GM21737 (cell line): ENCODE results near the gene DPP8.
"Not testable (repeated sequence)": the region's sequence is repeated elsewhere in the genome, so short reads cannot be mapped to it uniquely, and the experiment has no call there.

ENCODE experiments used
- ATAC-seq: cut with Tn5 transposase; IDR thresholded peaks from one replicate; pipeline ENCODE4 v1.9.1; 2021; ENCODE audit warnings: mild to moderate bottlenecking, moderate library complexity; ENCODE audit not compliant: unreplicated experiment

Gene DPP8

GRCh38 chr15:65405791-65406423, 111.6 kb downstream of the DPP8 start:
- ATAC-seq, result no peak

- no peak for ATAC-seq
Measured at GRCh38 chr15:65404186-65404872, 113.2 kb downstream of the DPP8 start.

DNA sequence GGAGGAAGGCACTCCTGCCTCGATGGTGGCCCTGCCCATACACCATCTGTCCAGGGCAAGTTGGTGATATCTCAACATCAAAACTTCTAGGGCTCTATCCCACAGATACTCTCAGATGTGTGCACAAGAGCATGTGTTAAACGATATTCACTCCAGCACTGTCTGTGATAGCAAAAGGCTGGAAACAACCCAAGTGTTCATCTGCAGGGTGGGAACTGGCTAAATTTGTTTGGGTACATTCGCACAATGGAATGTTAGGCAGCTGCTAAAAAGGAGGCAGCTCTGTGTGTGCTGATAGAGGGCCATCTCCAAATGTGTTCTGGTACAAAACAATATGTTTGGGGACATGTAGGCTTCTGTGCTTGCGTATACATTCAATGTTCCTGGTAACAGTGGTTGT, 114.5 kb downstream of the DPP8 start:
- ATAC-seq, result no peak

DNA sequence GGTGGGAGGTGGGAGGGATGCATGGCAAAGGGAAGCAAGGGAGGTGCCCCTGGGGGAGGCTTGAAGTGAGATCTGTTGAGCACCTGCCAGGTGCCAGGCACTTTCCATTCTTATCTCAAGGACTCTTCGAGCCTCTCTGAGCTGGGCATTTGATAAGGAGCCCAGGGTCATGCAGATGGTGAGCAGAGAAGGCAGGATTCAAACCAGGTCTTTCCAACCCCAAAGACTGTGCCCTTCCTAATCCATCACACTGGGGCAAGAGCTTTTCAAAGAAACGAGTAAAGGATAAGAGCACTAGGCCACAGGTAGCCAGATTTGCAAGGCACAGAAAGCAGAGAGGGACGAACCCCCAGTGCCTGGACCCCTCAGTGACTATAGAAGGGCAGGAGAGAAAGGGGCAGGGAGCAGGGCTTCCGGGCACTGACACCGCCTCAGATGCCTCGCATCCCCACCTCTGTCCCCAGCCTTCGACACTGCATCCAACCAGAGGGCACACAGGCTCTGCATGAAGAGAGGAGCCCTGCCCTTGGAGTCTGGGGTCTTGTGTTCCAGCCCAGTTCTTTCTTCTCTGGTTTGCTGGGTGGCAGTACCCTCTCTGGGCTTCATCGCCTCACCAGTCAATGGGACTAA, 115.8 kb downstream of the DPP8 start:
- ATAC-seq, result no peak

DNA sequence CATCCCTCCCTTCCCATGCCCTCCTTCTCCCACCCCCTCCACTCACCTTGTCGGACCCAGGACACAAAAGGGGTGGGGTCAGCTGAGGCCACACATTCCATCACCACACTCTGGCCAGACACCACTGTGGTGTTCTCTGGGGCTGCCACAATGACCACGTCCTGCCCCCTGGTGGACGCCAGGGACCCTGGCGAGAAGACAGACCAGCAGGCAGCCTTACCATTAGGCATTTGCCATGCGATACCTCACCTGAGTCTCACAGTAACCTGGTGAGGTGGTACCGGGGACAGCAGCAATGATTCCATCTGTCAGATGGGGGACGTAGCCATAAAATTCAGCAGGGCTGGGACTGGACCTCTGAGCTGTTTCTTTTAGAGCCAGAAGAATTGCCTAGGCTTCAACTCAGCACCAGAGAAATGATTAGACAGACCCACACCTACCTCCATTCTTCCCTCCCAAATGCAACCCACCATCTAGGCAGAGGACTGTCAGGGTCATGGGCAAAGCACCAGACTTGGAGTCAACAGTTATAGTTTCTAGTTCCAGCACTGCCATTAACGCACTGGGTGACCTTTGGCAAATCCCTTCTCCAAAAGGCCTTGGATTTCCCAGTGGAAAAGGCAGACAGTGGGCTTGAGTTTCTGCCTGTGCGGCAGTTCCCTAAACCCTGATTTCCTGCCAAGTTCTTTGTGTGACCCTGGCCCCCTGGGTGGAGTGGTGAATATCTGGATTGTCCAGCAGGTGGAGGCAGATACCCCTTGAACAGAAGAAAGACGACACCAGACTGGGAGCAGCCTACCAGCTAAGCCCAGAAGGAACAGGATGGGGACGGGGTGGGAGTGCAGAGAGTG, 116.5 kb downstream of the DPP8 start:
- no peak for ATAC-seq

DNA sequence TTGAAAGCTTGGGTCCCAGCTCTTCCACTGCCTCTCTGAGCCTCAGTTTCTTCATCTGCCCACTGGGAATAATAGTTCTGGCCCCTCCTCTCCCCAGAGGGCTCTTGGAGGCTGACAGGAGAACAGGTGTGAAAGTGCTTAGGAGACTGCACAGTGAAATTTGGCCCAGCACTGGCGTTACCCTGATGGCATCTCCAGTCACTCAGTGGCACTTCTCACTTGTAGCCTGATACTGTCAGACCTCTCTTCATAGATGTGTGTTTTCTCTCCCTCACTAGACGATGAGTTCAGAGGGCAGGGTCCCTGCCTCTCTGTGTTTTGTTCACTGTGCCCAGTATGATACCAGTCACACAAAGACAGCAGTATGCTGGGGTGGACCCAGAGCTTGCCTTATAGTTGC, 117.5 kb downstream of the DPP8 start:
- no peak for ATAC-seq

- ATAC-seq, result no peak
Measured at GRCh38 chr15:65399001-65399706, 118.3 kb downstream of the DPP8 start.

DNA sequence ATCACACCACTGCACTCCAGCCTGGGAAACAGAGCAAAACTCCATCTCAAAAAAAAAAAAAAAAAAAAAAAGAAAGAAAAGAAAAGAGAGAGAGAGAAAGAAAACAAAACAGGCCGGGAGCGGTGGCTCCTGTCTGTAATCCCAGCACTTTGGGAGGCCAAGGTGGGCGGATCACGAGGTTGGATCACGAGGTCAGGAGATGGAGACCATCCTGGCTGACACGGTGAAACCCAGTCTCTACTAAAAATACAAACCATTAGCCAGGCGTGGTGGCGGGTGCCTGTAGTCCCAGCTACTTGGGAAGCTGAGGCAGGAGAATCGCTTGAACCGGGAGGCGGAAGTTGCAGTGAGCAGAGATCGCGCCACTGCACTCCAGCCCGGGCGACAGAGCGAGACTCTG, 119.0 kb downstream of the DPP8 start:
- ATAC-seq, result not testable (repeated sequence)

- no peak for ATAC-seq
Measured at GRCh38 chr15:65396965-65397317, 120.5 kb downstream of the DPP8 start.

DNA sequence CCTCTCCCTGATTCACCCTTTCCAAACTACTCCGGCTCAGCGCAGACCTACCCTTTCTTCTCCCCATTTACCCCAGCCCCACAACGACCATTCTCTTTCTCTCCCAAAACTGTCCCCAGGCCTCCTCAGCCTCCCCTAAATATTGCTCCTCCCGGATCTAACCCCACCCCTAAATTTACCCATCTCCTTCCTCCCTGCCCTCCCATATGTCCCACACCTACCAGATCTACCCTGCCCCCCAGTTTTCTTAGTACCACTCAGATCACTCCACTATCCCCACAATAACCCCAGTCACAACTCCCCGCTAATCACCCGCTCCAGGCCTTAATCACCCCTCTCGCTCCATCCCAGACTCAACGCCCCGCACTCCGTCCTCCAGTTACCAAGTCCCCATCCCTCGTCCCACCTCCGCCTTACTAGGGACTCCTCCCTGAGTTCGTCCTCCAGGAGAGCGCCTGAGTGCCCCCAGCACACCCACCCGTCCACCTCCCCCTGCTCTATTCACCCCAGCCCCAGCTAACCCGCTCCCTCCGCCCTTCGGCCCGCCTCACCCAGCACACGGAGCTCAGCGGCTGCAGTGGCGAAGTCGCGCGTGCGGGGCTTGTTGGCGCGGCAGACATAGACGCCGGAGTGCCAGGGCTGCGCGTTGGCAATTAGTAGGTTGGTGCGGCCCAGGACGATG, 121.1 kb downstream of the DPP8 start:
- ATAC-seq, result no peak

GRCh38 chr15:65395567-65396202, 121.8 kb downstream of the DPP8 start:
- no peak for ATAC-seq

DNA sequence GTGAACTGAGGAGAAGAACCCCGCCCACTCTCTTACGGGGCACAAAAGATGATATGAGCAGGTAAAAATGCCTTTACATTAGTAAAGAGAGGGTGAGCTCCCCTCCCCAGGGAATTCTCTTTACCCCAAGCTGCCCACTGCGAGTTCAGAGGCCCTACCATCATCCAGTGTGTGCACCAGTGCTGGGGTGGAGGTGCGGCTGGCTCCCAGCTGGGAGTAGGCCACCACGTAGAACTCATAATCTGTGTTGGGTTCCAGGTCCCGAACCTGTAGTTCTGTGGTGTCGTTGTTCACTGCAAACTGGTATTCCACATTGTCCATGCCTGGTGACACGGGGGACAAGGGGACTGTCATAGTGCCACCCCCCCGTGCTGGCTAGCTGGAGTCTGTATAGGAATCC, 122.6 kb downstream of the DPP8 start:
- ATAC-seq, result no peak

DNA sequence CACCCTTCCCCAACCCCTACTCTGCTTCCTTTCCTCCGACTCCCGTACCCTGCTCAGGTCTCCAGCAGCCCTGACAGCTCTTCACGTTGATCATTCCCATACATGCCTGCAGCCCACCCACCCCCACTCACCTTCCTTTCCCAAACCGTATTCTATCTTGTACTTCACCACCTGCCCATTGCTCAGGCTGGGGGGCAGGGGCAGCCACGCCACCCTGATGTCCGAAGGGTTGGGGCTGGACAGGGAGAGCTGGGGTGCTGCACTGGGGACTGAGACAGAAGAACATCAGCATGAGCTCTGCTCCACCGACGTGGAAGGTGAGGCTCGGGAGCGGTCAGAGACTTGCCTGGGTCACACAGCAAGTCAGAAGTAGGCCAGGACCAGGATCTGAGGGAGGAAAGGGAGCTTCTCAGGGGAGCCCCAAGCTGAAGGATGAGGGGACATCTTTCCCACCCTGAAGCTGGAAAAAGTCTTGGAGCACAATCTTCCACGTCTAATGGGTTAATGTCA, 123.2 kb downstream of the DPP8 start:
- no peak for ATAC-seq

GRCh38 chr15:65393557-65393956, 123.9 kb downstream of the DPP8 start:
- no peak for ATAC-seq

DNA sequence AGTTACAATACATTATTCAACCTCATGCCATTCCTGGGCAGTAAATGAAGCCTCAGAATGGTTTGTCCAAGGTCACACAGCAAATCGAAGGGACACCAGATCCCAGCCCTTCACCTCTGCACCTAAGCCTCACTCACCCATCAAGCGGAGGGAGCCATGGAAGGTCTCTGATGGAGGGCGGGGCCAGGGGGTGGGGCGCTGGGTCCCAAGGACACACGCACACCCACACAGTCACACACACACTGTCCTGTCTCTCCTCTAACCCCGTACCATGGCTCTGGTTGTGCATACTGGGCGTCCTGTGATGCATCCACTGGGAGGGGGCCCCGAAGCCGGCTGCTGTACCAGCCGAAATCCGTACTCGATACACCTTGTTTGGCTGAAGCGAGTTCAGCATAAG, 124.4 kb downstream of the DPP8 start:
- no peak for ATAC-seq
